ENCODE data around the gene FBXL5. TPM values are rescaled to one million over a fixed set of nuclear protein-coding genes. Genes with fewer than 3 reads are reported as not detected.

The FBXL5 gene
- total and polyA plus RNA-seq, 2 donors (not counting 1 experiment from before 2014, with no cell fraction given) = 52.9 to 131 TPM

GRCh38 chr4:15668566-15669435, 13.6 kb upstream of the FBXL5 start:
- TF ChIP-seq, protein P1, sequence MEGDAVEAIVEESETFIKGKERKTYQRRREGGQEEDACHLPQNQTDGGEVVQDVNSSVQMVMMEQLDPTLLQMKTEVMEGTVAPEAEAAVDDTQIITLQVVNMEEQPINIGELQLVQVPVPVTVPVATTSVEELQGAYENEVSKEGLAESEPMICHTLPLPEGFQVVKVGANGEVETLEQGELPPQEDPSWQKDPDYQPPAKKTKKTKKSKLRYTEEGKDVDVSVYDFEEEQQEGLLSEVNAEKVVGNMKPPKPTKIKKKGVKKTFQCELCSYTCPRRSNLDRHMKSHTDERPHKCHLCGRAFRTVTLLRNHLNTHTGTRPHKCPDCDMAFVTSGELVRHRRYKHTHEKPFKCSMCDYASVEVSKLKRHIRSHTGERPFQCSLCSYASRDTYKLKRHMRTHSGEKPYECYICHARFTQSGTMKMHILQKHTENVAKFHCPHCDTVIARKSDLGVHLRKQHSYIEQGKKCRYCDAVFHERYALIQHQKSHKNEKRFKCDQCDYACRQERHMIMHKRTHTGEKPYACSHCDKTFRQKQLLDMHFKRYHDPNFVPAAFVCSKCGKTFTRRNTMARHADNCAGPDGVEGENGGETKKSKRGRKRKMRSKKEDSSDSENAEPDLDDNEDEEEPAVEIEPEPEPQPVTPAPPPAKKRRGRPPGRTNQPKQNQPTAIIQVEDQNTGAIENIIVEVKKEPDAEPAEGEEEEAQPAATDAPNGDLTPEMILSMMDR (conservative IDR thresholded peaks at IDR 0.05 in 1 of 2, IDR thresholded peaks at IDR 0.05 in 1 of 2; ENCODE audit: low read depth in 1 of 2, low read length in 2 of 2) = no peak
- TF ChIP-seq EZH2 (IDR thresholded peaks at IDR 0.05; ENCODE audit: low read length, missing control alignments) = no peak
- H3K9me3 ChIP-seq (ENCODE audit: control insufficient read depth, insufficient read depth, low read depth, low read length) = no peaks in the 10 kb centered on the region
- no peaks in the 10 kb centered on the region for H3K27me3 ChIP-seq (ENCODE audit: control insufficient read depth, insufficient read depth, low read length)
- no peaks in the 10 kb centered on the region for H3K36me3 ChIP-seq (ENCODE audit: control insufficient read depth, insufficient read depth, low read length)
- H3K4me2 ChIP-seq (ENCODE audit: extremely low read depth, insufficient read depth, low read length) = no peak overlapping the region
- H3K27ac ChIP-seq (ENCODE audit: insufficient read depth, low read length) = no peak overlapping the region
- H3K9ac ChIP-seq (ENCODE audit: insufficient read depth, low read length) = no peak overlapping the region
- no peak for DNase-seq (ENCODE audit: low read depth in 2 of 2)
- H3K4me1 ChIP-seq (ENCODE audit: control insufficient read depth, extremely low read depth, insufficient read depth, low read length) = peaks cover 3% of the 10 kb centered on the region
- peaks cover 35% of the 10 kb centered on the region for H3K79me2 ChIP-seq (ENCODE audit: control insufficient read depth, insufficient read depth, low read length)
- no peak overlapping the region for H3K4me3 ChIP-seq (replicated peaks in 1 of 4; ENCODE audit: control extremely low read depth in 1 of 4, insufficient read depth in 1 of 4, low read depth in 3 of 4, low read length in 4 of 4)
- H4K20me1 ChIP-seq (ENCODE audit: control insufficient read depth, extremely low read depth, insufficient read depth, low read length) = no peaks in the 10 kb centered on the region
- H2AFZ ChIP-seq (ENCODE audit: low read length) = peak overlapping the region; percentile 14

DNA sequence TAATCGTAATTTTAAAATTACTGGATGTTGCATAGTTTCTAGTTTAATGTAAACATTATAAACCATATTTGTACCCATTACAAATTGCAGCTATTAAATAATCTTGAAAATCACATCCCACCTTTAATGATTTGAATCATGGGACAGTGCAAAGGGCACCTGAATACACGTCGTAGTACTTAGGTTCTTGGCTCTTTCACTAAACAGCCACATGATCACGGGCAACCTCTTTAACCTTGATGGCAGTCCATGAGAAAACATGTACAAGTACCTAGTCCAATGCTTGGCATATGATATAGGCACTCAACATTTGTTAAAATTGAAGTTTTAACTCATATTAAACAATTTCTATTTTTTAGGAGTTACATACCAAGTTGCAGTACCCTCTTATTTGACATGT, 11.8 kb upstream of the FBXL5 start:
- no peak overlapping the region for H3K4me3 ChIP-seq (replicated peaks in 1 of 4; ENCODE audit: control extremely low read depth in 1 of 4, insufficient read depth in 1 of 4, low read depth in 3 of 4, low read length in 4 of 4)
- no peak overlapping the region for H2AFZ ChIP-seq (ENCODE audit: low read length)
- H3K4me2 ChIP-seq (ENCODE audit: extremely low read depth, insufficient read depth, low read length) = no peak overlapping the region
- H4K20me1 ChIP-seq (ENCODE audit: control insufficient read depth, extremely low read depth, insufficient read depth, low read length) = no peaks in the 10 kb centered on the region
- no peaks in the 10 kb centered on the region for H3K9me3 ChIP-seq (ENCODE audit: control insufficient read depth, insufficient read depth, low read depth, low read length)
- H3K36me3 ChIP-seq (ENCODE audit: control insufficient read depth, insufficient read depth, low read length) = no peaks in the 10 kb centered on the region
- peaks cover 20% of the 10 kb centered on the region for H3K79me2 ChIP-seq (ENCODE audit: control insufficient read depth, insufficient read depth, low read length)
- no peak for DNase-seq (ENCODE audit: low read depth in 2 of 2)
- H3K27me3 ChIP-seq (ENCODE audit: control insufficient read depth, insufficient read depth, low read length) = no peaks in the 10 kb centered on the region
- peaks cover 3% of the 10 kb centered on the region for H3K4me1 ChIP-seq (ENCODE audit: control insufficient read depth, extremely low read depth, insufficient read depth, low read length)
- H3K9ac ChIP-seq (ENCODE audit: insufficient read depth, low read length) = no peak overlapping the region
- TF ChIP-seq, protein P1 (conservative IDR thresholded peaks at IDR 0.05 in 1 of 2, IDR thresholded peaks at IDR 0.05 in 1 of 2; ENCODE audit: low read depth in 1 of 2, low read length in 2 of 2) = no peak
- TF ChIP-seq EZH2 (IDR thresholded peaks at IDR 0.05; ENCODE audit: low read length, missing control alignments) = no peak
- no peak overlapping the region for H3K27ac ChIP-seq (ENCODE audit: insufficient read depth, low read length)

DNA sequence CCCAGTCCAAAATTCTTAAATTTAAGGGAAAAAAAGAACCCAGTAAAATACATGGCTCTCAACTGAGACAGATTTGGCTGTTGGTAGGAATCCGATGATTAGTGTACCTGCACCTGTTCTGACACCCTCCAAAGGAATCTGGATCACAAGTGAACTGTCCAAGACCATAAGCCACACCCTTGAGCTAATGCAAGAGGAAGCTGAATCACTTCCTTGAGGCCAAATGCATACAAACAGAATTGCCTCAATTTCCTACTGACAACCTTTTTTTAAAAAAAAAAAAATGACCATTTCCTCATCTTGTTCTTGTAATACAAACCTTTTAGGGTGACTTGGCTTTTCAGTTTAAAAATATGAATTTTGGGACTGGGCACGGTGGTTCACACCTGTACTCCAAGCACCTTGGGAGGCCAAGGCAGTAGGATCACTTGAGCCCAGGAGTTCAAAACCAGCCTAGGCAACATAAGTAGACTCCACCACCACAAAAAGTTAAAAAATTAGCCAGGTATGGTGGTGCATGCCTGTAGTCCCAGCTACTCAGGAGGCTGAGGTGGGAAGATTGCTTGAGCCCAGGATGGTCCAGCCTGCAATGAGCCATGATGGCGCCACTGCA, 10.7 kb upstream of the FBXL5 start:
- TF ChIP-seq EZH2 (IDR thresholded peaks at IDR 0.05; ENCODE audit: low read length, missing control alignments) = no peak
- TF ChIP-seq, protein P1 (conservative IDR thresholded peaks at IDR 0.05 in 1 of 2, IDR thresholded peaks at IDR 0.05 in 1 of 2; ENCODE audit: low read depth in 1 of 2, low read length in 2 of 2) = no peak
- Histone ChIP-seq H3K79me2 (ENCODE audit: control insufficient read depth, insufficient read depth, low read length) (peaks cover 10% of the 10 kb centered on the region), H3K4me2 (ENCODE audit: extremely low read depth, insufficient read depth, low read length) (no peak overlapping the region)

More for the DNA sequence above, 10.7 kb upstream of the FBXL5 start:
- Histone ChIP-seq H3K36me3 (ENCODE audit: control insufficient read depth, insufficient read depth, low read length) (no peaks in the 10 kb centered on the region), H3K4me3 (replicated peaks in 1 of 4; ENCODE audit: control extremely low read depth in 1 of 4, insufficient read depth in 1 of 4, low read depth in 3 of 4, low read length in 4 of 4) (no peak overlapping the region), H3K4me1 (ENCODE audit: control insufficient read depth, extremely low read depth, insufficient read depth, low read length) (peaks cover 3% of the 10 kb centered on the region), H3K9ac (ENCODE audit: insufficient read depth, low read length) (no peak overlapping the region), H3K27me3 (ENCODE audit: control insufficient read depth, insufficient read depth, low read length) (no peaks in the 10 kb centered on the region), H4K20me1 (ENCODE audit: control insufficient read depth, extremely low read depth, insufficient read depth, low read length) (no peaks in the 10 kb centered on the region), H3K9me3 (ENCODE audit: control insufficient read depth, insufficient read depth, low read depth, low read length) (no peaks in the 10 kb centered on the region), H3K27ac (ENCODE audit: insufficient read depth, low read length) (peak overlapping the region; percentile 15), H2AFZ (ENCODE audit: low read length) (no peak overlapping the region)
- peak in 1 of 2 donors; percentile 52 for DNase-seq (ENCODE audit: low read depth in 2 of 2)

All from fibroblast of lung (primary cell).